Measurements from ENCODE around the gene TRAF3IP1.

Gene TRAF3IP1

GRCh38 chr2:238412067-238412767, 91.9 kb downstream of the TRAF3IP1 start:
- TF ChIP-seq CTCF (IDR thresholded peaks at IDR 0.05; ENCODE audit: borderline replicate concordance, insufficient read depth, low read depth, low read length), result no peak
- H3K4me3 ChIP-seq (ENCODE audit: low read depth, low read length), result no peak overlapping the region

- TF ChIP-seq CTCF (IDR thresholded peaks at IDR 0.05; ENCODE audit: borderline replicate concordance, insufficient read depth, low read depth, low read length), result no peak
Measured at GRCh38 chr2:238413368-238413767, 93.0 kb downstream of the TRAF3IP1 start.

GRCh38 chr2:238415036-238415764, 94.9 kb downstream of the TRAF3IP1 start:
- no peak overlapping the region for H3K4me3 ChIP-seq (ENCODE audit: low read depth, low read length)
- no peak for TF ChIP-seq CTCF (IDR thresholded peaks at IDR 0.05; ENCODE audit: borderline replicate concordance, insufficient read depth, low read depth, low read length)

More at GRCh38 chr2:238413368-238413767, 93.0 kb downstream of the TRAF3IP1 start:
- no peak overlapping the region for H3K4me3 ChIP-seq (ENCODE audit: low read depth, low read length)

- no peak for TF ChIP-seq CTCF (IDR thresholded peaks at IDR 0.05; ENCODE audit: borderline replicate concordance, insufficient read depth, low read depth, low read length)
Measured at GRCh38 chr2:238415893-238416292, 95.6 kb downstream of the TRAF3IP1 start.

GRCh38 chr2:238418196-238418998, 98.1 kb downstream of the TRAF3IP1 start:
- TF ChIP-seq CTCF (IDR thresholded peaks at IDR 0.05; ENCODE audit: borderline replicate concordance, insufficient read depth, low read depth, low read length), result no peak
- no peak overlapping the region for H3K4me3 ChIP-seq (ENCODE audit: low read depth, low read length)

More at GRCh38 chr2:238415893-238416292, 95.6 kb downstream of the TRAF3IP1 start:
- no peak overlapping the region for H3K4me3 ChIP-seq (ENCODE audit: low read depth, low read length)

- no peak for TF ChIP-seq CTCF (IDR thresholded peaks at IDR 0.05; ENCODE audit: borderline replicate concordance, insufficient read depth, low read depth, low read length)
Measured at GRCh38 chr2:238418999-238419546, 98.8 kb downstream of the TRAF3IP1 start.

More at GRCh38 chr2:238418999-238419546, 98.8 kb downstream of the TRAF3IP1 start:
- no peak overlapping the region for H3K4me3 ChIP-seq (ENCODE audit: low read depth, low read length)

Measured in GM12875 (cell line).